Fibroblast of upper back skin (primary cell): ENCODE data around the gene PYURF.

Source experiments
- DNase-seq: peaks from one replicate; pipeline ENCODE4 v3.0.0-alpha.2; 2013

Gene PYURF

DNA sequence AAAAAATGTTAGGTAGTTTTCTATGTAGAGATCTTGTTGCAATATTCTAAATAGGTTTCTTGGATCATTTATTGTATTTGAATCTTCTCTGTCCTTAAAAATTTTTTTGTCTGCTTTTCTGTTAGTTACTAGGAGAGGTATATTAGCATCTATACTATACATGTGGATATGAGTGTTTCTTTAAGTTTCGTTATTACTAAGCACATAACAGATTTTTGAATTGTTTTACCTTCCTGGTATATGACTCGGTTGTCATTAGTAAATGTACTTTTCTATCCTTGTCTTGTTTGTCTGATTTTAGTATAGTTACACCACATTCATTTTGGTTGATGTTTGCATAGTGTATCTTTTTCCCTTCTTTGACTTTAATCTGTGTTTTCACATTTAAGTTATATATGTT is 20.2 kb downstream of the PYURF start:
- DNase-seq = no peak

- DNase-seq = no peak
Observed at GRCh38 chr4:88497859-88498409, 25.6 kb downstream of the PYURF start.

DNA sequence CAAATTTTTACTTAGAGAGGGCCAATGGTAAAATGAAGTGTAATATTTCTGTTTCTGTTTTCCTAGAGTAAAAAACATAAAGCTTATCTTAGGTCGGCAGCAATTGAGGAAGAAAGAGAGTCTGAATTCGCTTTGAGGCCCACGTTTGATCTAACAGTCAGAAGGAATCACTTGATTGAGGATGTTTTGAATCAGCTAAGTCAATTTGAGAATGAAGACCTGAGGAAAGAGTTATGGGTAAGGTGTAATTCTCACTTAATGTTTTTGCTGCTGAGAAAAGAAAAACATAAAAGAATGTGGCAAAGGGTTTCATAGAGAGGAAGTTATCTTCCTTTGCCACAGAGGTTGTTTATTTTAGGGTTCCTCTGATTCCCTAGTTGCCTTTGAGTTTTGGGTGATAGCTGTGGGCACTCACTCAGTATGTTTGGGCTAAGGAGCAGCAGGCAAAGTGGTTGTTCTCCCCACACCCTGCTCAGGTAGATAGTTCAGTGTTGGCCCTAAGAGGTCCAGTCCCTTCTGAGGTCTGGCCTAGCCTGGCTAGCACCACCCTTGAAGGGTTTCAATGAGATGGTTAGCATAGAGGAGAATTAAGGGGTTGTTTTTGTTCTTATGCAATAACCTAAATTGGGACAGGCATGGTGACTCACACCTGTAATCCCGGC is 34.3 kb downstream of the PYURF start:
- no peak for DNase-seq

- peak; percentile 1 for DNase-seq
Observed at GRCh38 chr4:88481537-88481936, 42.0 kb downstream of the PYURF start.

DNA sequence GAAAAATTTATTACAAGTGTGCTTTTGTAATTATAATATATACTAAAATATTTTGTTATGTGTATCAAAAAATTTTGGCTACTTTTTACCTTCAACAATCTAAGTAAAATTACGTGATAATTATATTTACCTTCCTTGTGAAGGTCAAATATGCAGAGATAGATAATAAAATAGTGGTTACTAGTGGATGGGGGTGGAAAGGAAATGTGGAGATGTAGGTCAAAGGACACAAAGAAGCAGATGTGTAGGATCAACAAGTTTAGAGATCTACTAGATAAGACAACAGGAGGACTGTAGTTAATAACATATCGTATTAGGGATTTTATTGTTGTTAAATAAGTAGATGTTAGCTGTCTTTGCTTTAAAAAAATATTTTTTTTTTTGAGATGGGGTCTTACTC is 45.3 kb downstream of the PYURF start:
- DNase-seq = no peak

DNA sequence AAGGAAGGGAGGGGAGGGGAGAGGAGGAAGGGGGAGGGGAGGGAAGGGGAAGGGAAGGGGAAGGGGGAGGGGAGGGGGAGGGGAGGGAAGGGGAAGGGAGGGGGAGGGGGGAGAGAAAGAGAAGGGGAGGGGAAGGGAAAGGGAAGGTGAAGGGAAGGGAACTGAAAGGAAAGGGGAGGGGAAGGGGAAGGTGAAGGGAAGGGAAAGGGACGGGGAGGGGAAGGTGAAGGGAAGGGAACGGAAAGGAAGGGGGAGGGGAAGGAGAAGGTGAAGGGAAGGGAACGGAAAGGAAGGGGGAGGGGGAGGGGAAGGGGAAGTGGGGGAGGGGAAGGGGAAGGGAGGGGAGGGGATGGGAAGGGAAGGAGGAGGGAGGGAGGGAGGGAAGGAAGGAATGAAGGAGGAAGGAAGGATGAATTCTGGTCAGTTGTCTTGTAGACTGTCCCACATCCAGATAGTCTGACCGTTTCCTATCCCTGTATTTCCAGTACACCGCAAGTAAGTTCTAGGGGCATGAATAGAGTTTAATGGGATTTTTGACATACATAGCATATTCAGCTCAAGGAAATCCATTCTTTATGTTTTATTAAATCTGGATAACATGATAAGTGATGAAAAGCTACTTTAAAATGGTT is 46.2 kb downstream of the PYURF start:
- DNase-seq = no peak
